Activated naive CD8-positive, alpha-beta T cell treated with anti-CD3 and anti-CD28 coated beads, Interleukin-2, amount 50 U/mL, for 24 hours (primary cell): ENCODE data around the gene PSMB4.

ENCODE experiments used
- ATAC-seq: fragments of 150-1000 bp; cut with Tn5 transposase; one replicate; pipeline ENCODE4 v1.10.0; 2021
- DNase-seq: peaks from one replicate; pipeline ENCODE4 v3.0.0; 2021
- H3K27ac Mint-ChIP-seq: one replicate; pipeline ENCODE4 v1.8.0; 2021; ENCODE audit warnings: mild to moderate bottlenecking, mixed read lengths
- H3K27me3 Mint-ChIP-seq: one replicate; pipeline ENCODE4 v1.8.0; 2021; ENCODE audit warnings: mixed read lengths
- H3K36me3 Mint-ChIP-seq: one replicate; pipeline ENCODE4 v1.8.0; 2021; ENCODE audit warnings: low read depth, mixed read lengths
- H3K4me1 Mint-ChIP-seq: one replicate; pipeline ENCODE4 v1.8.0; 2021; ENCODE audit warnings: mixed read lengths
- H3K4me3 Mint-ChIP-seq: one replicate; pipeline ENCODE4 v1.8.0; 2021; ENCODE audit warnings: mild to moderate bottlenecking, moderate library complexity, mixed read lengths
- H3K9me3 Mint-ChIP-seq: one replicate; pipeline ENCODE4 v1.8.0; 2021; ENCODE audit warnings: mixed read lengths

Gene PSMB4

GRCh38 chr1:151443846-151444782 is 44.7 kb downstream of the PSMB4 start:
- Mint-ChIP-seq H3K27me3 (no peaks in the 10 kb centered on the region), H3K36me3 (peaks cover 14% of the 10 kb centered on the region), H3K9me3 (no peaks in the 10 kb centered on the region), H3K27ac (no peak overlapping the region), H3K4me3 (no peak overlapping the region), H3K4me1 (peaks cover 45% of the 10 kb centered on the region)
- DNase-seq (peak; percentile 64), ATAC-seq (peak; percentile 94)

GRCh38 chr1:151444783-151445177 is 45.4 kb downstream of the PSMB4 start:
- H3K27ac Mint-ChIP-seq: peak overlapping the region; percentile 40
- H3K4me3 Mint-ChIP-seq: no peak overlapping the region
- ATAC-seq (no peak), DNase-seq (no peak)
- peaks cover 14% of the 10 kb centered on the region for H3K36me3 Mint-ChIP-seq
- H3K27me3 Mint-ChIP-seq: no peaks in the 10 kb centered on the region
- H3K4me1 Mint-ChIP-seq: peaks cover 41% of the 10 kb centered on the region
- H3K9me3 Mint-ChIP-seq: no peaks in the 10 kb centered on the region

GRCh38 chr1:151447696-151448095 is 48.3 kb downstream of the PSMB4 start:
- no peak overlapping the region for H3K27ac Mint-ChIP-seq
- H3K9me3 Mint-ChIP-seq: no peaks in the 10 kb centered on the region
- H3K4me3 Mint-ChIP-seq: no peak overlapping the region
- H3K4me1 Mint-ChIP-seq: peaks cover 41% of the 10 kb centered on the region
- no peaks in the 10 kb centered on the region for H3K36me3 Mint-ChIP-seq
- DNase-seq: no peak
- ATAC-seq: no peak
- no peaks in the 10 kb centered on the region for H3K27me3 Mint-ChIP-seq
